Parathyroid adenoma (tissue), 2 donors: Measurements from ENCODE around the gene SURF4.

Source experiments
- H2AFZ ChIP-seq: fragments of 300-600 bp; sonication (generic); one replicate; pipeline ENCODE4 v1.7.0; 2017; ENCODE audit warnings: antibody characterized with exemption, mild to moderate bottlenecking
- H3K27ac ChIP-seq: fragments of 300-600 bp; sonication (generic); one replicate; pipeline ENCODE4 v1.7.0; 2017
- H3K27me3 ChIP-seq: fragments of 300-600 bp; sonication (generic); one replicate; pipeline ENCODE4 v1.7.0; 2017; ENCODE audit warnings: low read length; ENCODE audit not compliant: control insufficient read depth, insufficient read depth
- H3K36me3 ChIP-seq: fragments of 300-600 bp; sonication (generic); one replicate; pipeline ENCODE4 v1.7.0; 2017; ENCODE audit warnings: low read length; ENCODE audit not compliant: control insufficient read depth, insufficient read depth
- H3K4me1 ChIP-seq: fragments of 300-600 bp; sonication (generic); one replicate; pipeline ENCODE4 v1.7.0; 2017; ENCODE audit warnings: control low read depth
- H3K4me2 ChIP-seq: fragments of 300-600 bp; sonication (generic); one replicate; pipeline ENCODE4 v1.7.0; 2017; ENCODE audit warnings: low read length
- H3K4me3 ChIP-seq: fragments of 300-600 bp; sonication (generic); one replicate; pipeline ENCODE4 v1.7.0; 2017; ENCODE audit warnings: low read depth, low read length
- H3K79me2 ChIP-seq: fragments of 300-600 bp; sonication (generic); one replicate; pipeline ENCODE4 v1.7.0; 2017; ENCODE audit warnings: control low read depth
- H3K9ac ChIP-seq: fragments of 300-600 bp; sonication (generic); one replicate; pipeline ENCODE4 v1.7.0; 2017; ENCODE audit warnings: mild to moderate bottlenecking
- H3K9me3 ChIP-seq: fragments of 300-600 bp; sonication (generic); one replicate; pipeline ENCODE4 v1.7.0; 2017; ENCODE audit warnings: low read length; ENCODE audit not compliant: control insufficient read depth
- TF ChIP-seq, protein P1 (sequence below): fragments of 300-600 bp; sonication (generic); IDR thresholded peaks from one replicate; pipeline ENCODE4 v1.7.0; 2017; ENCODE audit warnings: antibody characterized with exemption, mild to moderate bottlenecking
- donor health status: primary hyperparathyroidism.

SURF4 gene

DNA sequence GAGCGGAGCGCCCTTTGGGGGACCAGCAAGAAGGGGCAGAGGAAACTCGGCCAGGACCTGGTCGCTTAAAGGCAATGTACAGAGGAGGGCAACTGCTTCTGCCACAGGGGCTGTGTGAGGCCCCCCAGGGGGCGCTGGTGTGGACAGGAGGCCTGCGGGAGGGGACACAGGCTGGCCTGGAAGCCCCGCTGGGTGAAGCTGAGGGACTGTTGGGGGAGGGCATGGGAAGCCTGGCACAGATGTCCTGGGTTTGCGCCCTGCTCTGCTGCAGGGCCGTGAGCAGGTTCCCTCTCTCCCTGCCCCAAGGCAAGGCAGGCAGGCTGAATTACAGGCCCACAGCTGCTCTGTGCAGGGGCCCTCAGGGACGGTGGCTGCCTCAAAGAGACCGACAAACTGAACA, 33.3 kb downstream of the SURF4 start:
- Histone ChIP-seq H3K27ac (no peak overlapping the region), H3K9ac (no peak overlapping the region), H3K79me2 (no peaks in the 10 kb centered on the region), H3K9me3 (no peaks in the 10 kb centered on the region), H3K36me3 (no peaks in the 10 kb centered on the region), H3K4me2 (no peak overlapping the region), H3K27me3 (no peaks in the 10 kb centered on the region), H2AFZ (no peak overlapping the region), H3K4me1 (no peaks in the 10 kb centered on the region), H3K4me3 (no peak overlapping the region)
- TF ChIP-seq, protein P1, sequence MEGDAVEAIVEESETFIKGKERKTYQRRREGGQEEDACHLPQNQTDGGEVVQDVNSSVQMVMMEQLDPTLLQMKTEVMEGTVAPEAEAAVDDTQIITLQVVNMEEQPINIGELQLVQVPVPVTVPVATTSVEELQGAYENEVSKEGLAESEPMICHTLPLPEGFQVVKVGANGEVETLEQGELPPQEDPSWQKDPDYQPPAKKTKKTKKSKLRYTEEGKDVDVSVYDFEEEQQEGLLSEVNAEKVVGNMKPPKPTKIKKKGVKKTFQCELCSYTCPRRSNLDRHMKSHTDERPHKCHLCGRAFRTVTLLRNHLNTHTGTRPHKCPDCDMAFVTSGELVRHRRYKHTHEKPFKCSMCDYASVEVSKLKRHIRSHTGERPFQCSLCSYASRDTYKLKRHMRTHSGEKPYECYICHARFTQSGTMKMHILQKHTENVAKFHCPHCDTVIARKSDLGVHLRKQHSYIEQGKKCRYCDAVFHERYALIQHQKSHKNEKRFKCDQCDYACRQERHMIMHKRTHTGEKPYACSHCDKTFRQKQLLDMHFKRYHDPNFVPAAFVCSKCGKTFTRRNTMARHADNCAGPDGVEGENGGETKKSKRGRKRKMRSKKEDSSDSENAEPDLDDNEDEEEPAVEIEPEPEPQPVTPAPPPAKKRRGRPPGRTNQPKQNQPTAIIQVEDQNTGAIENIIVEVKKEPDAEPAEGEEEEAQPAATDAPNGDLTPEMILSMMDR: no peak

GRCh38 chr9:133342069-133342406, 33.8 kb downstream of the SURF4 start:
- no peaks in the 10 kb centered on the region for H3K36me3 ChIP-seq
- no peak overlapping the region for H3K9ac ChIP-seq
- no peak overlapping the region for H3K27ac ChIP-seq
- no peaks in the 10 kb centered on the region for H3K9me3 ChIP-seq
- no peaks in the 10 kb centered on the region for H3K4me1 ChIP-seq
- no peak overlapping the region for H2AFZ ChIP-seq
- H3K4me3 ChIP-seq: no peak overlapping the region
- TF ChIP-seq, protein P1: no peak
- no peak overlapping the region for H3K4me2 ChIP-seq
- no peaks in the 10 kb centered on the region for H3K27me3 ChIP-seq
- H3K79me2 ChIP-seq: no peaks in the 10 kb centered on the region

- H3K27ac ChIP-seq: no peak overlapping the region
- H3K27me3 ChIP-seq: no peaks in the 10 kb centered on the region
- H3K4me1 ChIP-seq: peaks cover under 1% of the 10 kb centered on the region
- TF ChIP-seq, protein P1: no peak
- no peak overlapping the region for H3K4me2 ChIP-seq
- no peak overlapping the region for H3K9ac ChIP-seq
- no peaks in the 10 kb centered on the region for H3K9me3 ChIP-seq
- no peak overlapping the region for H2AFZ ChIP-seq
- H3K36me3 ChIP-seq: no peaks in the 10 kb centered on the region
- H3K79me2 ChIP-seq: no peaks in the 10 kb centered on the region
- no peak overlapping the region for H3K4me3 ChIP-seq
Observed at GRCh38 chr9:133341369-133342068, 34.3 kb downstream of the SURF4 start.

- H3K9ac ChIP-seq: no peak overlapping the region
- H3K4me3 ChIP-seq: no peak overlapping the region
Observed at GRCh38 chr9:133340916-133341315, 34.9 kb downstream of the SURF4 start.

More at GRCh38 chr9:133340916-133341315, 34.9 kb downstream of the SURF4 start:
- TF ChIP-seq, protein P1: no peak
- Histone ChIP-seq H3K36me3 (no peaks in the 10 kb centered on the region), H2AFZ (no peak overlapping the region), H3K9me3 (no peaks in the 10 kb centered on the region), H3K79me2 (no peaks in the 10 kb centered on the region), H3K27me3 (no peaks in the 10 kb centered on the region), H3K4me1 (peaks cover 3% of the 10 kb centered on the region), H3K4me2 (no peak overlapping the region), H3K27ac (no peak overlapping the region)
